ENCODE results near the gene HPGD.

The HPGD gene

DNA sequence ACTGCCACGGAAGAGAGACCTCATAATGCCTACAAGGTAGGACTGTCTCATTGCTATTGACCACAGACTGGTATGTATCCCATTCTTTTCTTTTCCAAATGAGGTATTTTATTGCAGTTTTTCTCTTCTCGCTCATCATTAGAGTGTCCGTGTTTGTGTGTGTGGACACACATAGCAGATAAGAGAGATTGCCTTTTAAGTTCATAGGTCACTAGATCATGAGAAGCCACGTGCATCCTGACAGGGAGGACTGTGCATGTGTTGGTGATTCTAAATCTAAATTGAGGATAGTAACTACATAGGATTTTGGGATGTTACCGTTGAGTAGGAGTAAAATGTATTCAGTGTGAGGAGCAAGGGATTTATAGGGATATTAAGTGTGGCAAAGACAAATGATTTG lies 37.3 kb downstream of the HPGD start:
- Histone ChIP-seq H3K9me3 (ENCODE audit: control insufficient read depth in 1 of 2, low read length in 2 of 2) (no peaks in the 10 kb centered on the region), H3K36me3 (ENCODE audit: control insufficient read depth in 1 of 2, insufficient read depth in 2 of 2, low read length in 2 of 2) (no peaks in the 10 kb centered on the region), H3K27me3 (ENCODE audit: control insufficient read depth in 1 of 2, insufficient read depth in 2 of 2, low read length in 2 of 2) (no peaks in the 10 kb centered on the region), H3K4me1 (ENCODE audit: control insufficient read depth in 1 of 2, insufficient read depth in 2 of 2, low read length in 2 of 2) (peaks cover 0 to 14% of the 10 kb centered on the region in 2 donors), H3K27ac (ENCODE audit: low read depth, low read length) (no peak overlapping the region), H3K4me3 (ENCODE audit: low read depth in 1 of 2, low read length in 2 of 2) (no peak overlapping the region), H3K9ac (ENCODE audit: low read depth in 1 of 2, low read length in 2 of 2) (no peak overlapping the region)

DNA sequence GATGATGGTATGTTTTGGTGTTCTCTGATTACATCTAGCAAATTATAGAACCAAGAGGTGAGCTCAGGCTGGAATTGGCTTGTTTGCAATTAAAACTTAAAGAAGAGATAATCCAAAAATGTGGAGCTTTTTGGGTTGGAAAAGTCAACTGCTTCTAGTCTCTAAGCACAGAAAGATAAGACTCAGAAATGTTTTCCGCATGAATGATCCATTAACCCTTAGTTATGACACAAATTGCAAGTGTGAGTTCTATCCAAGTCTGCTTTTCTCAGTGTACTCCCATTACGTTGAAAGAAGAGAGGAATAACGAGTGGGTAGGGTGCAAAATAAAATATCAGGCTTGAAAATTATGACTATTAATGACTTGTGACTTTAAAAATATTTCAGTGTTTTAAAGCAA lies 38.5 kb downstream of the HPGD start:
- H3K4me3 ChIP-seq (ENCODE audit: low read depth in 1 of 2, low read length in 2 of 2) = no peak overlapping the region
- no peak overlapping the region for H3K27ac ChIP-seq (ENCODE audit: low read depth, low read length)
- no peak overlapping the region for H3K9ac ChIP-seq (ENCODE audit: low read depth in 1 of 2, low read length in 2 of 2)
- H3K27me3 ChIP-seq (ENCODE audit: control insufficient read depth in 1 of 2, insufficient read depth in 2 of 2, low read length in 2 of 2) = no peaks in the 10 kb centered on the region
- H3K4me1 ChIP-seq (ENCODE audit: control insufficient read depth in 1 of 2, insufficient read depth in 2 of 2, low read length in 2 of 2) = peaks cover 0 to 14% of the 10 kb centered on the region in 2 donors
- no peaks in the 10 kb centered on the region for H3K36me3 ChIP-seq (ENCODE audit: control insufficient read depth in 1 of 2, insufficient read depth in 2 of 2, low read length in 2 of 2)
- H3K9me3 ChIP-seq (ENCODE audit: control insufficient read depth in 1 of 2, low read length in 2 of 2) = no peaks in the 10 kb centered on the region

DNA sequence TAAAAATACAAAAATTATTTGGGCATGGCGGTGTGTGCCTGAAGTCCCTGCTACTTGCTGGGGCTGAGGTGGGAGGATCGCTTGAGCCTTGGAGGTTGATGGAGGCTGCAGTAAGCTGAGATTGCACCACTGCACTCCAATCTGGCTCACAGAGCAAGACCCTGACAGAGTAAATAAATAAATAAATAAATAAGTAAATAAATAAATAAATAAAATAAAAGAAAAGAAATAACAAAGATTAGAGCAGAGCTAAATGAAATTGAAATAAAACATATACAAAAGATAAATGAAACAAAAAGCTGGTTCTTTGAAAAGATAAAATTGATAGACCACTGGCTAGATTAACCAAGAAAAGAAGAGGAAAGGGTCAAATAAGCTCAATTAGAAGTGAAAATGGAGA lies 43.1 kb downstream of the HPGD start:
- Histone ChIP-seq H3K36me3 (ENCODE audit: control insufficient read depth in 1 of 2, insufficient read depth in 2 of 2, low read length in 2 of 2) (no peaks in the 10 kb centered on the region), H3K4me1 (ENCODE audit: control insufficient read depth in 1 of 2, insufficient read depth in 2 of 2, low read length in 2 of 2) (peaks cover 0 to 7% of the 10 kb centered on the region in 2 donors), H3K4me3 (ENCODE audit: low read depth in 1 of 2, low read length in 2 of 2) (no peak overlapping the region), H3K27ac (ENCODE audit: low read depth, low read length) (no peak overlapping the region), H3K27me3 (ENCODE audit: control insufficient read depth in 1 of 2, insufficient read depth in 2 of 2, low read length in 2 of 2) (no peaks in the 10 kb centered on the region), H3K9ac (ENCODE audit: low read depth in 1 of 2, low read length in 2 of 2) (no peak overlapping the region), H3K9me3 (ENCODE audit: control insufficient read depth in 1 of 2, low read length in 2 of 2) (no peaks in the 10 kb centered on the region)

DNA sequence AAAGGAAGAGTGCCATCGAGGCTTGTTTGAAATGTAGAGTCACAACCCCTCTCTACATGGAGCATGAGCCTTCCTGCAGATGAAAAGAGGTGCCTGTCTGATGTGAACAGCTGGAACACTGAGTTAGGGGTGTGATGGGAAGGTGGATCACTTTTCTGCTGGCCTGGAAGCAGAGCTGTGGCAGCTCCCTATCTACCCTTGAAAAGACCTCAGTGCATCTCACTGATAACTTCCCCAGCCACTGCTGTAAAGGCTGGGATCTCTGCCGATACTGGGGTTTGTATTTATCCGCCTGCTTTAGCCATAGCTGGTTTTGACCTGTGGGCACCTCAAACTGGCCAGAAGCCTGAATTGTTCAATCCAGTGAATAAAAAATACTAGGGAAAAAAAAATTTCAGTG lies 46.8 kb downstream of the HPGD start:
- Histone ChIP-seq H3K27me3 (ENCODE audit: control insufficient read depth in 1 of 2, insufficient read depth in 2 of 2, low read length in 2 of 2) (no peaks in the 10 kb centered on the region), H3K4me1 (ENCODE audit: control insufficient read depth in 1 of 2, insufficient read depth in 2 of 2, low read length in 2 of 2) (no peaks in the 10 kb centered on the region), H3K4me3 (ENCODE audit: low read depth in 1 of 2, low read length in 2 of 2) (no peak overlapping the region), H3K9ac (ENCODE audit: low read depth in 1 of 2, low read length in 2 of 2) (no peak overlapping the region), H3K36me3 (ENCODE audit: control insufficient read depth in 1 of 2, insufficient read depth in 2 of 2, low read length in 2 of 2) (no peaks in the 10 kb centered on the region), H3K27ac (ENCODE audit: low read depth, low read length) (no peak overlapping the region), H3K9me3 (ENCODE audit: control insufficient read depth in 1 of 2, low read length in 2 of 2) (no peaks in the 10 kb centered on the region)

DNA sequence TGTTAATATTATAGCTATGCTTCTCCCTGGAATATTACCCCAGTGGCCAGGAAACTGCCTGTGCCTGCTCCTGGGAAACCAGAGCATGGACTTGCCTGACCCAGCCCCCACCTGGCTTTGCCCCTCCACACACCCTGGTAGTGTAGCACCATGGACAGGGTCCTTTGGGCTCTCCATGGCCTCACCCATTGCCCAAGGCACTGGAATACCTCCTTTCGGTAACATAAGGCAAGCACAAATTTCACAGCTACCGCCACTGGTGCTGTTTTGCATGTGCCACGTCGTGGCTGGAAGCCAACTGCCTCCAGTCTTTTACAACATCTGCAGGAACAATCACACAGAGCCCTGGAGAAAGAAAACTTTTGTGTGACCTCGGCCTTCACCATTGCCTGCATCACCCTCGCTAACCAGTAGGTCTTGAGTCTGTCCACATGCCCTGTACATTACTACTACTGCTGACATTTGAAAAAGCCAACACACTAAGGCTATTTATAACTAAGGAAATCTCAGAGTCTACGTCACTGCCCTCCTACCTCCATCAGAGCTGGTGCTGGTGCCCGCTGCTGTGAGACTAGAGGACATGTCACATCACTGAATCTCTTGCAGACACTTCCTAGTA lies 47.7 kb downstream of the HPGD start:
- H3K27me3 ChIP-seq (ENCODE audit: control insufficient read depth in 1 of 2, insufficient read depth in 2 of 2, low read length in 2 of 2) = no peaks in the 10 kb centered on the region
- no peak overlapping the region for H3K4me3 ChIP-seq (ENCODE audit: low read depth in 1 of 2, low read length in 2 of 2)
- H3K4me1 ChIP-seq (ENCODE audit: control insufficient read depth in 1 of 2, insufficient read depth in 2 of 2, low read length in 2 of 2) = no peaks in the 10 kb centered on the region
- no peaks in the 10 kb centered on the region for H3K9me3 ChIP-seq (ENCODE audit: control insufficient read depth in 1 of 2, low read length in 2 of 2)
- no peak overlapping the region for H3K9ac ChIP-seq (ENCODE audit: low read depth in 1 of 2, low read length in 2 of 2)
- H3K36me3 ChIP-seq (ENCODE audit: control insufficient read depth in 1 of 2, insufficient read depth in 2 of 2, low read length in 2 of 2) = no peaks in the 10 kb centered on the region
- H3K27ac ChIP-seq (ENCODE audit: low read depth, low read length) = no peak overlapping the region

DNA sequence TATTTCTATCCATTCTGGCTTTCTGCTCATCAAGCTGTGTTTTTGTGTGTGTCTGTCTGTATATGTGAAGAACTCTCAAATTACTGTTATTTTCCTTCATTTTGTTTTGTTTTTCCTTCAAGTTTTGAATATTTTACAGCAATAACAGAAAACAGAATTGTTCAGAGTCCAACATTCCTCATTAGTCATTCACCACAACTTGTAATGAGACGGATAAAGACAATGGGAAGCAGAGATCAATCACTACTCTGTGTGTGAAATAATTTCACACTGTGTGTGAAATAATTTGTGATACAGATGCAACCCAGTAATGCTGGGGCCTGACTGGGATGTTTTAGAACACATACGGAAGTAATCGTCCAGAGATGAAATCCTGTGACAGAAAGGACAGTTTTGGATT lies 55.2 kb downstream of the HPGD start:
- H3K9me3 ChIP-seq (ENCODE audit: control insufficient read depth in 1 of 2, low read length in 2 of 2) = no peaks in the 10 kb centered on the region
- H3K36me3 ChIP-seq (ENCODE audit: control insufficient read depth in 1 of 2, insufficient read depth in 2 of 2, low read length in 2 of 2) = no peaks in the 10 kb centered on the region
- no peaks in the 10 kb centered on the region for H3K27me3 ChIP-seq (ENCODE audit: control insufficient read depth in 1 of 2, insufficient read depth in 2 of 2, low read length in 2 of 2)
- H3K4me3 ChIP-seq (ENCODE audit: low read depth in 1 of 2, low read length in 2 of 2) = no peak overlapping the region
- H3K27ac ChIP-seq (ENCODE audit: low read depth, low read length) = no peak overlapping the region
- no peak overlapping the region for H3K9ac ChIP-seq (ENCODE audit: low read depth in 1 of 2, low read length in 2 of 2)
- no peaks in the 10 kb centered on the region for H3K4me1 ChIP-seq (ENCODE audit: control insufficient read depth in 1 of 2, insufficient read depth in 2 of 2, low read length in 2 of 2)

DNA sequence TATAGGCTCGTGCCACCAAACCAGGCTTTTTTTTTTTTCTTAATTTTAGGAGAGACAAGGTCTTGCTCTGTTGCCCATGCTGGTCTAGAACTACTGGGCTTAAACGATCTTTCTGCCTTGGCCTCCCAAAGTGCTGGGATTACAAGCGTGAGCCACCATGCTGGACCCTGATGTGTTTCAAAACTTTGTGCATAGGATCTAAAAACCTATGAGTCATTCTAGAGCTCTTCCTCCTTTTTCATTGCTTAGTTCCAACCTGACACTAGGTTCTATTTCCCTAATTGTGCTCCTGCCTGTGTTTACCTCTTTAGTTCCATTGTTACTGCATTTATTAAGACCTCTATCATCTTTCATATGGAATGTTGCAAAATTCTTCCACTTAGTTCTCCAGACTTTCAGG lies 57.3 kb downstream of the HPGD start:
- peaks cover 0 to 21% of the 10 kb centered on the region in 2 donors for H3K4me1 ChIP-seq (ENCODE audit: control insufficient read depth in 1 of 2, insufficient read depth in 2 of 2, low read length in 2 of 2)
- H3K36me3 ChIP-seq (ENCODE audit: control insufficient read depth in 1 of 2, insufficient read depth in 2 of 2, low read length in 2 of 2) = no peaks in the 10 kb centered on the region
- no peak overlapping the region for H3K27ac ChIP-seq (ENCODE audit: low read depth, low read length)
- no peak overlapping the region for H3K4me3 ChIP-seq (ENCODE audit: low read depth in 1 of 2, low read length in 2 of 2)
- H3K9me3 ChIP-seq (ENCODE audit: control insufficient read depth in 1 of 2, low read length in 2 of 2) = no peaks in the 10 kb centered on the region
- H3K27me3 ChIP-seq (ENCODE audit: control insufficient read depth in 1 of 2, insufficient read depth in 2 of 2, low read length in 2 of 2) = no peaks in the 10 kb centered on the region
- H3K9ac ChIP-seq (ENCODE audit: low read depth in 1 of 2, low read length in 2 of 2) = no peak overlapping the region

DNA sequence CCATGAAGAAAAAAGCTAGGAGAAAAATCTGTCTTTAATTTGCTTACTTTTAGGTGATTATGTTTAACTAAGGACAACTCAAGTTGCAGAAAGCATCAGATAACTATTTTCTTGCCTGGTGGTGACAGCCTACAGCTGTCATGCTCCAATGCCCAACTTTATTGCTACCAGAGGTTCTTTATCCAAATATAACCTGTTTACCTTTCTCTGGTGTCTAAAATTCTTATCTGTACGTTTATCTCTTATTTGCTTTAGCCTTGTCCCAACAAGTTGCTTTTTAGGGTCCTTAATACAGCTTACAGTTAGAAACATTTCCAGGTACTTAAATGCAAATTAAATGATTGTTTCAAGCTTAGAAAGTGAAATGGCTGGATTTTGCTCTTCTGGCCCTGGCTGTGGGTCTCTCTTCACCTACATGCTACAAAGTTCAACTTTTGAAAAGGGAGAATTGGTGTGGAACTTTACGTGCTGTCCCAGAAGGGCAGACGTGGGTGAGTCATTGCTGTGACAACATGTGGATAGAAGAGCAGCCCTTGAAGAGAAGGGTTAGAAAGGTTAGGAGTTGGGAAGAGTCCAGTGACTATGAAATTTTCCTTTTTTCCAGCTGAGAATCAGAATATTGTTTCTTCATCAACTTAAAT lies 60.7 kb downstream of the HPGD start:
- no peak overlapping the region for H3K27ac ChIP-seq (ENCODE audit: low read depth, low read length)
- H3K4me3 ChIP-seq (ENCODE audit: low read depth in 1 of 2, low read length in 2 of 2) = no peak overlapping the region
- peaks cover 0 to 22% of the 10 kb centered on the region in 2 donors for H3K4me1 ChIP-seq (ENCODE audit: control insufficient read depth in 1 of 2, insufficient read depth in 2 of 2, low read length in 2 of 2)

DNA sequence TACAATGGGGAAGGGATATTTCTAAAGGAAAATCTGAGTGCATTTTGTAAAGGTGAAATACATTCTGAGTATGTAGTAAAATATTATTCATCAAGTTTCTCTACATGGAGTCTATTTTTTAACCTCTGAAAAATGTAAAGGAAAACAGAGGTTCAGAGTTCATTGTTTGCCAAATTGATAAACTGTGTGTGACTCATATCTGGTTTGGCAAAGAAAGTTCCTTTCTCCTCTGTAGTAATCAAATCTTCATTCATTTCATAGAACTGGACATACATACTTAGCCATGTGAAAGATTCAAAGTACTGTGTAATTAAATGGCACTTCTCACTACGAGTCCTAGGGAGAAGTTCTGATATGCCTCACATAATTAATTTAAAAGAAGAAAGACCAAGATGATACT lies 61.6 kb downstream of the HPGD start:
- H3K36me3 ChIP-seq (ENCODE audit: control insufficient read depth in 1 of 2, insufficient read depth in 2 of 2, low read length in 2 of 2) = no peaks in the 10 kb centered on the region
- H3K9me3 ChIP-seq (ENCODE audit: control insufficient read depth in 1 of 2, low read length in 2 of 2) = no peaks in the 10 kb centered on the region
- H3K27ac ChIP-seq (ENCODE audit: low read depth, low read length) = no peak overlapping the region
- H3K27me3 ChIP-seq (ENCODE audit: control insufficient read depth in 1 of 2, insufficient read depth in 2 of 2, low read length in 2 of 2) = no peaks in the 10 kb centered on the region
- H3K4me1 ChIP-seq (ENCODE audit: control insufficient read depth in 1 of 2, insufficient read depth in 2 of 2, low read length in 2 of 2) = peaks cover 0 to 22% of the 10 kb centered on the region in 2 donors
- H3K4me3 ChIP-seq (ENCODE audit: low read depth in 1 of 2, low read length in 2 of 2) = no peak overlapping the region
- no peak overlapping the region for H3K9ac ChIP-seq (ENCODE audit: low read depth in 1 of 2, low read length in 2 of 2)

More for the DNA sequence above, 60.7 kb downstream of the HPGD start:
- no peaks in the 10 kb centered on the region for H3K36me3 ChIP-seq (ENCODE audit: control insufficient read depth in 1 of 2, insufficient read depth in 2 of 2, low read length in 2 of 2)
- H3K9ac ChIP-seq (ENCODE audit: low read depth in 1 of 2, low read length in 2 of 2) = no peak overlapping the region
- no peaks in the 10 kb centered on the region for H3K9me3 ChIP-seq (ENCODE audit: control insufficient read depth in 1 of 2, low read length in 2 of 2)
- no peaks in the 10 kb centered on the region for H3K27me3 ChIP-seq (ENCODE audit: control insufficient read depth in 1 of 2, insufficient read depth in 2 of 2, low read length in 2 of 2)

DNA sequence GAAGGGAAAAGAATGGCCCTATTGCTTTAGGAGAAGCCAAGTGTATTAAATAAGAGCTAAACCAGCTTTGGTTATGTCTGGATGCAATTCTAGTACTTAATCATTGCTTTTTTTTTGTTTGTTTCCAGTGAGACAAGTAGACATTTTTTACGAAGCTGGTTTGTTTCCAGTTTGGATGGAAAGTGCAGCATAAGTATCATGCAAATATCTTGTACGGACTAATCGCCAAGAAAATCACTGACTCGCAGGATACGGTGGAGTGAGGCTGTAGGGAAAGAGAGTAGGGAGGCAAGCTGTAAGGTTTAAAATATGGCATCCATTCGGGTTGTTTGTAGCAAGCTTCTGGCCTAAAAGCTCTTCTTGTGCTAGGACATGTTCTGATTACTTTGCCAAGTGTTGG lies 64.8 kb downstream of the HPGD start:
- Histone ChIP-seq H3K27me3 (ENCODE audit: control insufficient read depth in 1 of 2, insufficient read depth in 2 of 2, low read length in 2 of 2) (no peaks in the 10 kb centered on the region), H3K27ac (ENCODE audit: low read depth, low read length) (no peak overlapping the region), H3K9ac (ENCODE audit: low read depth in 1 of 2, low read length in 2 of 2) (no peak overlapping the region), H3K36me3 (ENCODE audit: control insufficient read depth in 1 of 2, insufficient read depth in 2 of 2, low read length in 2 of 2) (no peaks in the 10 kb centered on the region), H3K9me3 (ENCODE audit: control insufficient read depth in 1 of 2, low read length in 2 of 2) (no peaks in the 10 kb centered on the region), H3K4me1 (ENCODE audit: control insufficient read depth in 1 of 2, insufficient read depth in 2 of 2, low read length in 2 of 2) (peaks cover 0 to 26% of the 10 kb centered on the region in 2 donors), H3K4me3 (ENCODE audit: low read depth in 1 of 2, low read length in 2 of 2) (no peak overlapping the region)

Measured in duodenal mucosa (tissue), 2 donors.